Measurements from ENCODE around the gene MYOM1.
"Not testable (repeated sequence)": the region's sequence is repeated elsewhere in the genome, so short reads cannot be mapped to it uniquely, and the experiment has no call there.

MYOM1 gene

GRCh38 chr18:3058328-3059191 is 161.2 kb downstream of the MYOM1 start:
- DNase-seq (ENCODE audit: low read depth in 2 of 2) = no peak

DNA sequence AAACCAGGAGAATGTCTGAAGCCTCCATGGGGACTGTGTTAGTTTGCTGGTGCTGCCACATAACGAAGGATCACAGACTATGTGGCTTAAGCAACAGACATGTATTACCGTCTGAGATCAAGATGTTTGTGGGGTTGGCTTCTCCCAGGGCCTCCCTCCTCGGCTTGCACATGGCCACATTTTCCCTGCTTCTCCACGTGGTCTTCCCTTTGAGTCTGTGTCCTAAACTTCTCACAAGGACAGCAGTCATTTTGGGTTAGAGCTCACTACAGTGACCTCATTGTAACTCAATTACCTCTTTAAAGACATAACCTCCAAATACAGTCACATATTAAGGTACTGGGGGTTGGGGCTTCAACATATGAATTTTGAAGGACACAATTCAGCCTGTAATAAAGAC is 162.2 kb downstream of the MYOM1 start:
- no peak for DNase-seq (ENCODE audit: low read depth in 2 of 2)

DNA sequence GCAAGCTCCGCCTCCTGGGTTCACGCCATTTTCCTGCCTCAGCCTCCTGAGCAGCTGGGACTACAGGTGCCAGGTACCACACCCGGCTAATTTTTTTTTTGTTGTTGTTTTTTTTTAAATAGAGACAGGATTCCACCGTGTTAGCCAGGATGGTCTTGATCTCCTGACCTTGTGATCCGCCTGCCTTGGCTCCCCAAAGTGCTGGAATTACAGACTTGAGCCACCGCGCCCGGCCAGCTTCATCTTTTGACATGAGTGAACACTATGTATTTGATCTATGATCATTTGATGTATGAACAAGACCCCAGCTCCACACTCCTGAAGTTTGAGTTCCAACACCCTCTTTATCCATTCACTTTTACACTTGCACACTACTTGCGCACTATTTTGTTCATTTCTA is 163.5 kb downstream of the MYOM1 start:
- no peak for DNase-seq (ENCODE audit: low read depth in 2 of 2)

GRCh38 chr18:3055816-3056215 is 164.0 kb downstream of the MYOM1 start:
- no peak for DNase-seq (ENCODE audit: low read depth in 2 of 2)

GRCh38 chr18:3055186-3055728 is 164.5 kb downstream of the MYOM1 start:
- DNase-seq (ENCODE audit: low read depth in 2 of 2) = no peak

- no peak for DNase-seq (ENCODE audit: low read depth in 2 of 2)
Observed at GRCh38 chr18:3054780-3055179, 165.0 kb downstream of the MYOM1 start.

- DNase-seq (ENCODE audit: low read depth in 2 of 2) = no peak
Observed at GRCh38 chr18:3054214-3054613, 165.6 kb downstream of the MYOM1 start.

DNA sequence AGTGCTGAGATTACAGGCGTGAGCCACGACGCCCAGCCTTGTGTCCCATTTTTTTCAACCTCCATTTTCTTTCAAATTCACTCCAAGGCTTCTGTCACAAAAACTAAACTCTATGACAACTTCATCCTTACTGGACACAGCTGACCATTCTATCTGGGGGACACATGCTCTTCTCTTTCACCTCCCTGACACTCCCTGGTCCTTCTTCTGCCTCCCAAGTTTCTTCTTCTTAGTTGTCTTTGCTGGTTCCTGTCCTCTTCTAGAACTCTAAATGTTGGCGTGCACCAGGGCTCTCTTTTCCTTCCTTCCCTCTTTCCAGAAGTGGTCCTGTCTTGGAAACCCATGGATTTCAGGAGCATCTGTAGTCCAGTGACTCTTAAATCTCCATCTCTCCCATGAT is 166.7 kb downstream of the MYOM1 start:
- no peak for DNase-seq (ENCODE audit: low read depth in 2 of 2)

DNA sequence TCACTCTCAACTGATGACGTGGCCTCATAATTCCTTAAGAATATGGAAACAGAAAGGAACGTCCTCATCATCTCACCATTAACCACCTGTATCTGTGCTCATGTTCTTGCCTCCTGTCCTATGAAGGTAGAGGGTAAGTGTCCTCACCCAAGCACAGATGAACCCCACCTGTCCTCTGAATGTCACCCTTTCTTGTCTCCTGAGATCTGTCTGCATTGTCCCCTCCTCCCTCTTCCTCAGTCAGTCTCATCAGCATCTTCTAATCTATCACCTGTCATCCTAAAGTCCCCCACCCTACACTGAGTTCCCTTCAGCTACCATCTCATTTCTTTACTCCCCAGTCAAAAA is 167.4 kb downstream of the MYOM1 start:
- DNase-seq (ENCODE audit: low read depth in 2 of 2) = no peak

- no peak for DNase-seq (ENCODE audit: low read depth in 2 of 2)
Observed at GRCh38 chr18:3051718-3052410, 167.9 kb downstream of the MYOM1 start.

DNA sequence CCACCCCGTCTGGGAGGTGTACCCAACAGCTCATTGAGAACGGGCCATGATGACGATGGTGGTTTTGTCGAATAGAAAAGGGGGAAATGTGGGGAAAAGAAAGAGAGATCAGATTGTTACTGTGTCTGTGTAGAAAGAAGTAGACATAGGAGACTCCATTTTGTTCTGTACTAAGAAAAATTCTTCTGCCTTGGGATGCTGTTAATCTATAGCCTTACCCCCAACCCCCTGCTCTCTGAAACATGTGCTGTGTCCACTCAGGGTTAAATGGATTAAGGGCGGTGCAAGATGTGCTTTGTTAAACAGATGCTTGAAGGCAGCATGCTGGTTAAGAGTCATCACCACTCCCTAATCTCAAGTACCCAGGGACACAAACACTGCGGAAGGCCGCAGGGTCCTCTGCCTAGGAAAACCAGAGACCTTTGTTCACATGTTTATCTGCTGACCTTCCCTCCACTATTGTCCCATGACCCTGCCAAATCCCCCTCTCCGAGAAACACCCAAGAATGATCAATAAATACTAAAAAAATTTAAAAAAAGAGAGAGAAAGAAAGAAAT is 169.8 kb downstream of the MYOM1 start:
- DNase-seq (ENCODE audit: low read depth in 2 of 2) = not testable (repeated sequence)

DNA sequence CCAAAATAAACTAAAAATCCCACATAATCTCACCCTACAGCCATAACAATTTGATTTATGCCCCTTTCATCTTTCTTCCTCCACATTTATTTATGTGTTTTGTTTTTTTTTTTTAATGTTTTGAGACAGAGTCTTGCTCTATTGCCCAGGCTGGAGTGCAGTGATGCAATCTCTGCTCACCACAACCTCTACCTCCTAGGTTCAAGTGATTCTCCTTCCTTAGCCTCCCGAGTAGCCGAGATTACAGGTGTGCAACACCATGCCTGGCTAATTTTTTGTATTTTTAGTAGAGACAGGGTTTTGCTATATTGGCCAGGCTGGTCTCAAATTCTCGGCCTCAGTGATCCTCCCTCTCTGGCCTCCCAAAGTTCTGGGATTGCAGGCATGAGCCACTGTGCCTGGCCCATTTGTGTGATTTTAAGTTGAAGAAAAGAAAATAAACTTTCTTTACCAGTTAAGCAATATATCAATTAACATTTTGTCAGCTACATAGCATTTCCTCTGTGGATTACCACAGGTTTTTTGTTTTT is 170.9 kb downstream of the MYOM1 start:
- DNase-seq (ENCODE audit: low read depth in 2 of 2) = no peak

DNA sequence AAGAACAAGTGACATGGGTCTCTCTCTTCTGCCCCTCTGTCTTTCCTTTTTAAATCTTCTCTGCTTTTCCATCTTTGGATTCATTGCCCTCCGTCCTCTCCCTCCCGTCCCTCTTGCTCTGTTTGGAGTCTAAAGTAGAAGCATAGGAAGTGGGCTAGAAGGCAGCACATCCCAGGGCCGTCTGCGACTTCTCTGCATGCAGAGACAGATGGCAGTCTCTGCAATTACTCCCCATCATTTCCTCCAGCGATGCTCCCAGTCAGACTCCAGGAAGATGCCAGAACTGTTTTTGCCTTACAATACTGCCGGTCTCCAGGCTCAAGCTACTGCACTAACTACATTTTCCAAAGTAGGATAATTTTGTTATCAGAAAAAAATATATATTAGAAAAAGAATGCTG is 171.6 kb downstream of the MYOM1 start:
- DNase-seq (ENCODE audit: low read depth in 2 of 2) = no peak

- DNase-seq (ENCODE audit: low read depth in 2 of 2) = no peak
Observed at GRCh38 chr18:3046216-3046808, 173.5 kb downstream of the MYOM1 start.

GRCh38 chr18:3044931-3045698 is 174.7 kb downstream of the MYOM1 start:
- DNase-seq (ENCODE audit: low read depth in 2 of 2) = no peak

- no peak for DNase-seq (ENCODE audit: low read depth in 2 of 2)
Observed at GRCh38 chr18:3042379-3042778, 177.4 kb downstream of the MYOM1 start.

DNA sequence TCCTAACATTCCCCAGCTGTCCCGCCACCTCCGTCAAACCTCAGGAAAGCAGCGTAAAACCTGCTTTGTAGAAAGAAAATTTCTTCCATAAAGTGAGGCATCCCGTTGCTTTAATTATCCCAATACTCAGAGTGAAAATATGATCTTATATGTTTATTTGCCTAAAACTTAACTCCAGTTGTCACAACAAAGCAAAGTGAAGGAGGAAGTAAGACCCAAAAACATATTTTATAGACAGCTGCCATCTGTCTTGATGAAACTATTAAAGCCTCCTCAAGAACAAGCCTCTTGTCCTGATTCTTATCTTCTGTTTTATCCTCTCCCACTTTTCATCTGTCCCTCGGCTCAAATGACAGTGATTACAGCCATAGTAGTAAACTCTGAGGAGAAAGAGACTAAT is 177.9 kb downstream of the MYOM1 start:
- no peak for DNase-seq (ENCODE audit: low read depth in 2 of 2)

DNA sequence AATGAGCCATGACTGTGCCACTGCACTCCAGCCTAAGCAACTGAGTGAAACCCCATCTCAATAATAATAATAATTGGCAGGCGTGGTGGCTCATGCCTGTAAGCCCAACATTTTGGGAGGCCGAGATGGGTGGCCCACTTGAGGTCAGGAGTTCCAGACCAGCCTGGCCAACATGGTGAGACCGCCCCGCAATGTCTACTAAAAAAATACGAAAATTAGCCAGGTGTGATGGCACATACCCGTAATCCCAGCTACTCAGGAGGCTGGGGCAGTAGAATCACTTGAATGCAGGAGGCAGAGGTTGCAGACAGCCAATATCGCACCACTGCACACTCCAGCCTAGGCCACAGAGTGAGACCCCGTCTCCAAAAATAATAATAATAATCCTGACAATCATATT is 178.9 kb downstream of the MYOM1 start:
- no peak for DNase-seq (ENCODE audit: low read depth in 2 of 2)

DNA sequence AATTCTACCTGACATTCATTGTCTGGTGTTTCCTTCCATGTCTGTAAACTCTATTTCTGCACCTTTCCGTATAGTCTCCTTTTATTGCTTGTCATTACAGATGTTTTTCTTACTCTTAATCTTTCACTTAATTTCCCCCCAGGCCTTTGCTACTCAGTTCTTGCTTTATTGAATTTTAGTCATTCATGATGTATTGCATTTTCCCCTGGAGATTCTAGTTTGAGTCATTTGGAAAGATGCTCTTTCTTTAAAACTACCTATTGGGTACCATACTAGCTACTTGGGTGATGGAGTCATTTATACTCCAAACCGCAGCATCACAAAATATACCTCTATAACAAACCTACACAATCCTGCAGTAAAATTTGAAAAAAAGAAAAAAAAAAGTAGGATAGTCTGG is 179.6 kb downstream of the MYOM1 start:
- DNase-seq (ENCODE audit: low read depth in 2 of 2) = no peak

DNA sequence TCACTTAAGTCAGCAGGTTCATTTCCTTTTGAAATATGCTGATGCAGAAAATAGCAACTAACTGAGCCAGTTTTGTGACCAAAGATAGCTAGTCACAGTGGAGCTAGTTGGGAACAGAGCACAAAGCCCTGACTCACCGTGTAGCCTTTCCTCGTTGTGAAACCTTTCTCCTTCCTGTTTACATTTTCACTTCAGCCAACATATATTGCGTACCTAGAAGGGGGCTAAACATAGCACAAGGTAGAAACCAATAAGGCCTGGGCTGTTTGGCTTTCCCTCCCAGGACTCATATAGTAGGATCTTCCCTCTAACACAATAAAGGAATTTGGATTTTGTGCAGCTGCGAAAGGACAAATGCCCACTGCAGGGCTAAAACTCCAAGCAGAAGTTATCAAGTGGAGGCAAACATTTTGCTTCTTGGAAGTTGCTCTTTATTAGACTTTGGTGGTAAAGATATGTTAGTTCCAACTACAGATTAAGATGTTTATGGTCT is 182.3 kb downstream of the MYOM1 start:
- DNase-seq (ENCODE audit: low read depth in 2 of 2) = no peak

DNA sequence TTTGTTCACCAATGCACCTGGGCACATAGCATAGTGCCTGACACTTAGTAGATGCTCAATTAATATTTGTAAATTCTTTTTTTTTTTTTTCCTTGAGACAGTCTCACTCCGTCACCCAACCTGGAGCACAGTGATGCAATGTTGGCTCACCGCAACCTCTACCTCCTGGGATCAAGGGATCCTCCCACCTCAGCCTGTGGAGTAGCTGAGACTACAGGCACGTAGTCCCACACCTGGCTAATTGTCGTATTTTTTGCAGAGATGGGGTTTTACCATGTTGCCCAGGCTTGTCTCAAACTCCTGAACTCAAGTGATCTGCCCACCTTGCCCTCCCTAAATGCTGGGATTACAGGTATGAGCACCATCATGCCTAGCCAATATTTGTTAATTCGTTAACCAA is 183.7 kb downstream of the MYOM1 start:
- no peak for DNase-seq (ENCODE audit: low read depth in 2 of 2)

Measured in stimulated activated CD8-positive, alpha-beta memory T cell treated with anti-CD3 and anti-CD28 coated beads, Interleukin-2, amount 100 ng/mL, for 1 hour (primary cell).